Endothelial cell (in vitro differentiated cells): ENCODE results near the gene MTMR2. TPM values are rescaled to one million over a fixed set of nuclear protein-coding genes. Genes with fewer than 3 reads are reported as not detected.

Experiments
- DNase-seq: peaks from one replicate; pipeline ENCODE4 v3.0.0; 2021; ENCODE audit warnings: low spot score
- H3K27ac Mint-ChIP-seq: one replicate; pipeline ENCODE4 v1.8.0; 2021; ENCODE audit warnings: mixed read lengths, inconsistent platforms; ENCODE audit not compliant: unreplicated experiment
- H3K27me3 Mint-ChIP-seq: one replicate; pipeline ENCODE4 v1.8.0; 2021; ENCODE audit warnings: mild to moderate bottlenecking, moderate library complexity, mixed read lengths, inconsistent platforms; ENCODE audit not compliant: unreplicated experiment
- H3K36me3 Mint-ChIP-seq: one replicate; pipeline ENCODE4 v1.8.0; 2021; ENCODE audit warnings: mild to moderate bottlenecking, low read depth, mixed read lengths, inconsistent platforms; ENCODE audit not compliant: unreplicated experiment
- H3K4me1 Mint-ChIP-seq: one replicate; pipeline ENCODE4 v1.8.0; 2021; ENCODE audit warnings: mild to moderate bottlenecking, mixed read lengths, inconsistent platforms; ENCODE audit not compliant: unreplicated experiment
- H3K4me3 Mint-ChIP-seq: one replicate; pipeline ENCODE4 v1.8.0; 2021; ENCODE audit warnings: mild to moderate bottlenecking, mixed read lengths, inconsistent platforms; ENCODE audit not compliant: unreplicated experiment
- H3K9me3 Mint-ChIP-seq: one replicate; pipeline ENCODE4 v1.8.0; 2021; ENCODE audit warnings: mixed read lengths, inconsistent platforms; ENCODE audit not compliant: unreplicated experiment
- total RNA-seq: library from RNA; stranded (reverse); fragmentation: NEBNext Ultra II Directional; extraction: Animal tissue kit (Norgen Biotek cat#: 25700); gene quantifications from one replicate; pipeline ENCODE4 v1.2.1, GENCODE V29; 2021; ENCODE audit not compliant: unreplicated experiment
- TF ChIP-seq, protein P1 (sequence below): fragments of 200-600 bp; sonication (generic); IDR thresholded peaks from one replicate; pipeline ENCODE4 v1.5.0; 2021; ENCODE audit warnings: antibody characterized with exemption; ENCODE audit not compliant: unreplicated experiment

The MTMR2 gene
- total RNA-seq, 1 donor from 2014 or later: 65.0 TPM

DNA sequence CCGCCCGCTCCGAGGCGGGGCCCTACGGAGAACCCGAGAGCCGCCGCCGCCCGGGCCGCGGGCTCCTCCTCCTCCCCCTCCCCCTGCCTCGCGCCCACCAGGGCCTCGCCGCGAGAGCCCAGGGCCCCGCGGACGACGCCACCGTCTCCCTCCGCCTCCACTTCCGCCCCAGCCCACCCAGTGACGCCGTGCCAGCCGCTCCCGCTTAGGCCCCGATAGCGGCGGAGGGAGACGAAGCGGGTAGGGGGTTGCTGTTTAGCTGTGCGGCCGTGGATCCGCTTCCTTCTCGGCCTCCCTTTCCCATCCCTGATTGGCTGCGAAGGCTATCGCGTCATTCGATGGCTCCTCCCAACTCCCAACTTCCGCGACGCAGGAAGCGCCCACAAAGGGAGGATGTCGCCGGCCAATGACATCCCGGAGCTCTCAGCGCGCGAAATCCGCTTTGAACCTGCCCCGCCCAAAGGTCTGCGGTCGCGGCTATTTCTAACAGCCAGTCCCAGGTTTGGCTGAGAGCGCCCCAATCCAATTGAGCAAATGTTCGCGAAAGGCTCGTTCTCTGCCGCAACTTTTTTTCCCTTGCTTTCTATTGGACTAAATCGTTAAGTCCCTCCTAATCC lies 134.3 kb downstream of the MTMR2 start, which contains the start of gene FAM76B:
Gene FAM76B (minus strand): TSS at position 277 of the 617 bp plus-strand sequence. CDS start 304 bp downstream, outside the sequence.
- H3K4me3 Mint-ChIP-seq: peak within 1 kb of the TSS; percentile 97
- TF ChIP-seq, protein P1, sequence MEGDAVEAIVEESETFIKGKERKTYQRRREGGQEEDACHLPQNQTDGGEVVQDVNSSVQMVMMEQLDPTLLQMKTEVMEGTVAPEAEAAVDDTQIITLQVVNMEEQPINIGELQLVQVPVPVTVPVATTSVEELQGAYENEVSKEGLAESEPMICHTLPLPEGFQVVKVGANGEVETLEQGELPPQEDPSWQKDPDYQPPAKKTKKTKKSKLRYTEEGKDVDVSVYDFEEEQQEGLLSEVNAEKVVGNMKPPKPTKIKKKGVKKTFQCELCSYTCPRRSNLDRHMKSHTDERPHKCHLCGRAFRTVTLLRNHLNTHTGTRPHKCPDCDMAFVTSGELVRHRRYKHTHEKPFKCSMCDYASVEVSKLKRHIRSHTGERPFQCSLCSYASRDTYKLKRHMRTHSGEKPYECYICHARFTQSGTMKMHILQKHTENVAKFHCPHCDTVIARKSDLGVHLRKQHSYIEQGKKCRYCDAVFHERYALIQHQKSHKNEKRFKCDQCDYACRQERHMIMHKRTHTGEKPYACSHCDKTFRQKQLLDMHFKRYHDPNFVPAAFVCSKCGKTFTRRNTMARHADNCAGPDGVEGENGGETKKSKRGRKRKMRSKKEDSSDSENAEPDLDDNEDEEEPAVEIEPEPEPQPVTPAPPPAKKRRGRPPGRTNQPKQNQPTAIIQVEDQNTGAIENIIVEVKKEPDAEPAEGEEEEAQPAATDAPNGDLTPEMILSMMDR: no peak
- peak within 1 kb of the TSS; percentile 99 for H3K27ac Mint-ChIP-seq
- H3K4me1 Mint-ChIP-seq: peaks cover 18% of the 10 kb centered on the region
- H3K27me3 Mint-ChIP-seq: peaks cover 18% of the 10 kb centered on the region
- no peaks in the 10 kb centered on the region for H3K9me3 Mint-ChIP-seq
- peak; percentile 92 for DNase-seq
- H3K36me3 Mint-ChIP-seq: peaks cover 4% of the 10 kb centered on the region

DNA sequence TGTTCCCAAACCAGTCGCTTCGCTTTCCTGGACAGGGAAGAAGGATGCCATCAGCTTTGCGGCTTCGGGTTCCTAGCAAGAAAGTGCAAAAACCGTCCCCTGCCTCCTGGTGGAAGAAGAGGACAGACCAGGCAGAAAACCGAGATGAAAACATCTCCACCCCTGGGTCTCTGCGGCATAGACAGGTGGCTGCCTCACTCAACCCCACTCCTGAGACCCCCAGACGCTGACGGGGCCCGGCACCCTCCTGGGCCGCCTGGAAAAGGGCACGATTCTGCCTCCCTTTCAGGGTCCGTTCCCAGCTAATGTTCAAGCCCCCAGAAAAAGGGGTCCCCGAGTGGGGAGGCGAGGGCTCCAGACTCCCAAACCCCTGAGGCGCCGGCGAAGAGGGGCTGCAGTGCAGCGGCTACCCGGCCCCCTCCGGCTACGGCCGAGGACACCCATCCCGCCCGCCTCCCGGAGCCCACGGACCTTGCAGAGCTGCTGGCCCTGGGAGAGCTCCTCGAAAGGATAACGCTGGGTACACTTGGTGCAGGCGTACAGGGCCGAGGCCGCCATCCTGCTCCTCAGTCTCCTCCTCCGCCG lies 134.9 kb downstream of the MTMR2 start:
- DNase-seq: peak; percentile 59
- no peaks in the 10 kb centered on the region for H3K9me3 Mint-ChIP-seq
- H3K4me1 Mint-ChIP-seq: peaks cover 18% of the 10 kb centered on the region
- H3K27me3 Mint-ChIP-seq: peaks cover 18% of the 10 kb centered on the region
- peaks cover 4% of the 10 kb centered on the region for H3K36me3 Mint-ChIP-seq
- TF ChIP-seq, protein P1: peak; percentile 37
- peak overlapping the region; percentile 92 for H3K4me3 Mint-ChIP-seq
- H3K27ac Mint-ChIP-seq: peak overlapping the region; percentile 82

Other genes with a start within 250 kb of the MTMR2 start
- 24.2 TPM for gene FAM76B, start 134.3 kb downstream of the MTMR2 start, total RNA-seq
- 51.4 TPM for gene CEP57, start 133.6 kb downstream of the MTMR2 start, total RNA-seq